DOHH2 (cell line): ENCODE results near the gene GOLGA1.

Experiments
- CTCF ChIP-seq: fragments of 200-600 bp; sonication (generic); IDR thresholded peaks from one replicate; pipeline ENCODE4 v1.5.1; 2014; ENCODE audit warnings: antibody characterized with exemption, mild to moderate bottlenecking, low read depth, low read length; ENCODE audit not compliant: poor library complexity, severe bottlenecking
- EZH2phosphoT487 ChIP-seq: fragments of 200-600 bp; sonication (generic); IDR thresholded peaks from 2 replicates; pipeline ENCODE4 v1.6.1; 2017; ENCODE audit warnings: borderline replicate concordance, mild to moderate bottlenecking, antibody characterized with exemption, low read length, moderate library complexity, mixed read lengths

GRCh38 chr9:124894035-124894740 is 46.7 kb downstream of the GOLGA1 start:
- TF ChIP-seq CTCF (no peak), EZH2phosphoT487 (no peak)
